OCI-LY3 (cell line): ENCODE measurements around the gene IL1RN.

Source experiments
- CTCF ChIP-seq: fragments of 200-600, 300-600 bp; sonication (generic); IDR thresholded peaks from 2 replicates; pipeline ENCODE4 v1.5.1; 2014; ENCODE audit warnings: antibody characterized with exemption, low read length, low read depth
- EZH2phosphoT487 ChIP-seq: fragments of 200-600 bp; shearing (Covaris generic); IDR thresholded peaks from 2 replicates; pipeline ENCODE4 v1.6.1; 2018; ENCODE audit warnings: antibody characterized with exemption, mixed run types, low read depth

DNA sequence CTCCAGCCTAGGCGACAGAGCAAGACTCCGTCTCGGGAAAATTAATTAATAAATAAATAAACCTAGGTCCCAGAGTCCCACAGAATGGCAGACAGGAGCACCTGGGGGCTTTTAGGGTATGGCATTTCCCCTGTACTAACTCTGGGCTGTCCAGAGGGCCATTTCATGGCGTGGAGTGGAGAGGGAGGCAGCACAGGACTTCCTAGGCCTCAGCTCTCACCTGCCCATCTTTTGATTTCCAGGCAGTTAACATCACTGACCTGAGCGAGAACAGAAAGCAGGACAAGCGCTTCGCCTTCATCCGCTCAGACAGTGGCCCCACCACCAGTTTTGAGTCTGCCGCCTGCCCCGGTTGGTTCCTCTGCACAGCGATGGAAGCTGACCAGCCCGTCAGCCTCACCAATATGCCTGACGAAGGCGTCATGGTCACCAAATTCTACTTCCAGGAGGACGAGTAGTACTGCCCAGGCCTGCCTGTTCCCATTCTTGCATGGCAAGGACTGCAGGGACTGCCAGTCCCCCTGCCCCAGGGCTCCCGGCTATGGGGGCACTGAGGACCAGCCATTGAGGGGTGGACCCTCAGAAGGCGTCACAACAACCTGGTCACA lies 5.1 kb downstream of the IL1RN start:
- TF ChIP-seq CTCF (no peak), EZH2phosphoT487 (no peak)
